ENCODE measurements around the gene TSSC4.

TSSC4 gene

DNA sequence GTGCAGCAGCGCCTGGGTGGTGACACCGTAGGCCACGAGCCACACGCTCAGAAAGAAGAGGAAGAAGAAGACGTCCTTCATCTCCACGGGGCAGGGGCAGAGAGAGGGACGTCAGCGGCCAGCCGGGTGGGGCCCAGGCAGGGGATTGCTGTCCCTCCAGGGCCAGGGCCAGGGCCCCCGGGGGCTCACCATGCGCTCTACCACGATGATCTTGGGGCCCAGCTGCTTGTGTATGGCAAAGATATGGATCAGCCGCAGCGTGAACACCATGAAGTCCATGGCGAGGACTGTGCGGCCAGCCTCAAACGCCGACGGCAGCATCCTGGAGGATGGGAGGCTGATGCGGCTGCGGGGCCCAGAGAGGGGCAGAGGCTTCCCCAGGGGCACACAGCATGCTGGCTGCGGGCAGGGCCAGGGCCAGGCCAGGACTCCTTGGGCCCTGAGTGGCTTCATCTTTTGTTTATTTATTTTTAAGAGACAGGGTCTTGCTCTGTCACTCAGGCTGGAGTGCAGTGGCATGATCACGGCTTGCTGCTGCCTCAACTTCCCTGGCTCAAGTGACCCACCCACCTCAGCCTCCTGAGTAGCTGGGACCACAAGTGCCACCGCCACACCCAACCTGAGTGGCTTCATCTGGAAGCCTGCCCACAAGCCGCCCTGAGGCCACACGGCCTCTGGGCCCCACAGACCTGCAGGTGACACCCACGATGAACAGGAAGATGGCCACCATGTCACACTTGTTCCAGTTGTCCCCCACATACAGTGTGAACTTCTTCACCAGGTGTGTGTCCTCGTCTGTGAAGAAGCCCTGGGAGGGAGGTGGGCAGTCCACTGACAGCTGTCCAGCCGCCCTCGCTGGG is 11.1 kb downstream of the TSSC4 start:
- POLR2A ChIA-PET, result no interaction called here
- TF ChIP-seq NFRKB (IDR thresholded peaks at IDR 0.05), result no peak
- no peak for TF ChIP-seq ZNF384 (IDR thresholded peaks at IDR 0.05)
- TF ChIP-seq TARDBP (IDR thresholded peaks at IDR 0.05), result no peak
- no peak for TF ChIP-seq ELF4 (IDR thresholded peaks at IDR 0.05)
- no peak for TF ChIP-seq LEF1 (IDR thresholded peaks at IDR 0.05; ENCODE audit: borderline replicate concordance)
- TF ChIP-seq SUZ12 (IDR thresholded peaks at IDR 0.05), result no peak
- no peak for TF ChIP-seq FOXK2 (IDR thresholded peaks at IDR 0.05)
- TF ChIP-seq, protein P1, sequence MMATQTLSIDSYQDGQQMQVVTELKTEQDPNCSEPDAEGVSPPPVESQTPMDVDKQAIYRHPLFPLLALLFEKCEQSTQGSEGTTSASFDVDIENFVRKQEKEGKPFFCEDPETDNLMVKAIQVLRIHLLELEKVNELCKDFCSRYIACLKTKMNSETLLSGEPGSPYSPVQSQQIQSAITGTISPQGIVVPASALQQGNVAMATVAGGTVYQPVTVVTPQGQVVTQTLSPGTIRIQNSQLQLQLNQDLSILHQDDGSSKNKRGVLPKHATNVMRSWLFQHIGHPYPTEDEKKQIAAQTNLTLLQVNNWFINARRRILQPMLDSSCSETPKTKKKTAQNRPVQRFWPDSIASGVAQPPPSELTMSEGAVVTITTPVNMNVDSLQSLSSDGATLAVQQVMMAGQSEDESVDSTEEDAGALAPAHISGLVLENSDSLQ (IDR thresholded peaks at IDR 0.05), result no peak
- TF ChIP-seq HDGF (IDR thresholded peaks at IDR 0.05; ENCODE audit: borderline replicate concordance), result no peak
- TF ChIP-seq SP1 (IDR thresholded peaks at IDR 0.05), result no peak
- no peak for TF ChIP-seq L3MBTL2 (conservative IDR thresholded peaks at IDR 0.05)
- TF ChIP-seq ARNT (IDR thresholded peaks at IDR 0.05), result no peak
- no peak for TF ChIP-seq CTBP1 (IDR thresholded peaks at IDR 0.05; ENCODE audit: borderline replicate concordance)
- no peak for TF ChIP-seq FOXA1 (IDR thresholded peaks at IDR 0.05)
- no peak for TF ChIP-seq FOXM1 (IDR thresholded peaks at IDR 0.05; ENCODE audit: borderline replicate concordance)
- no peak for TF ChIP-seq BHLHE40 (IDR thresholded peaks at IDR 0.05; ENCODE audit: borderline replicate concordance)
- CTCF ChIA-PET, result no interaction called here
- DNase-seq (ENCODE audit: extremely low spot score), result no peak

DNA sequence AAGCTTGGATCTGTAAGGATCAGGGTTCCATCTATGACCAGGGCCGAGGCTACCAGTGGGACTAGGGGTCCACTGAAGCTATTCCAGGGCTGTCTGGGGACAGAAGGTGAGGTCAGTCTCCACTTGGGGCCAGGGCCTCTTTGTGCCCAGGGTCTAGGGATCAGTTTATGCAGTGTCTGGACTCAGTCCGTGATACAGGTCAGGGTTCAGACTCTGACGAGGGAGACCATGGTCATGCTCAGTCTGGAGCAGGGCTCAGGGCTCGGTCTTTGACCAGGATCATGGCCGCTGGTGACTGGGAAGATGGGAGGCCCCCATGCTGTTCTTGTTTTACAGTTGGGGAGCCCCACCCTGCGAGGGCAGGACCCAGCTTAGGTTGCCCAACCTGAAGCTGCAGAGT is 11.8 kb downstream of the TSSC4 start:
- CTCF ChIA-PET, result no interaction called here
- DNase-seq (ENCODE audit: extremely low spot score), result no peak
- POLR2A ChIA-PET, result no interaction called here
- TF ChIP-seq HDGF (IDR thresholded peaks at IDR 0.05; ENCODE audit: borderline replicate concordance), result no peak
- TF ChIP-seq NFRKB (IDR thresholded peaks at IDR 0.05), result no peak
- no peak for TF ChIP-seq CTBP1 (IDR thresholded peaks at IDR 0.05; ENCODE audit: borderline replicate concordance)
- TF ChIP-seq ZNF384 (IDR thresholded peaks at IDR 0.05), result no peak
- TF ChIP-seq FOXA1 (IDR thresholded peaks at IDR 0.05), result no peak
- no peak for TF ChIP-seq TARDBP (IDR thresholded peaks at IDR 0.05)
- no peak for TF ChIP-seq ELF4 (IDR thresholded peaks at IDR 0.05)
- no peak for TF ChIP-seq LEF1 (IDR thresholded peaks at IDR 0.05; ENCODE audit: borderline replicate concordance)
- TF ChIP-seq FOXM1 (IDR thresholded peaks at IDR 0.05; ENCODE audit: borderline replicate concordance), result no peak
- no peak for TF ChIP-seq SP1 (IDR thresholded peaks at IDR 0.05)
- no peak for TF ChIP-seq ARNT (IDR thresholded peaks at IDR 0.05)
- no peak for TF ChIP-seq L3MBTL2 (conservative IDR thresholded peaks at IDR 0.05)
- TF ChIP-seq, protein P1 (IDR thresholded peaks at IDR 0.05), result no peak
- TF ChIP-seq BHLHE40 (IDR thresholded peaks at IDR 0.05; ENCODE audit: borderline replicate concordance), result no peak
- TF ChIP-seq FOXK2 (IDR thresholded peaks at IDR 0.05), result no peak
- no peak for TF ChIP-seq SUZ12 (IDR thresholded peaks at IDR 0.05)

DNA sequence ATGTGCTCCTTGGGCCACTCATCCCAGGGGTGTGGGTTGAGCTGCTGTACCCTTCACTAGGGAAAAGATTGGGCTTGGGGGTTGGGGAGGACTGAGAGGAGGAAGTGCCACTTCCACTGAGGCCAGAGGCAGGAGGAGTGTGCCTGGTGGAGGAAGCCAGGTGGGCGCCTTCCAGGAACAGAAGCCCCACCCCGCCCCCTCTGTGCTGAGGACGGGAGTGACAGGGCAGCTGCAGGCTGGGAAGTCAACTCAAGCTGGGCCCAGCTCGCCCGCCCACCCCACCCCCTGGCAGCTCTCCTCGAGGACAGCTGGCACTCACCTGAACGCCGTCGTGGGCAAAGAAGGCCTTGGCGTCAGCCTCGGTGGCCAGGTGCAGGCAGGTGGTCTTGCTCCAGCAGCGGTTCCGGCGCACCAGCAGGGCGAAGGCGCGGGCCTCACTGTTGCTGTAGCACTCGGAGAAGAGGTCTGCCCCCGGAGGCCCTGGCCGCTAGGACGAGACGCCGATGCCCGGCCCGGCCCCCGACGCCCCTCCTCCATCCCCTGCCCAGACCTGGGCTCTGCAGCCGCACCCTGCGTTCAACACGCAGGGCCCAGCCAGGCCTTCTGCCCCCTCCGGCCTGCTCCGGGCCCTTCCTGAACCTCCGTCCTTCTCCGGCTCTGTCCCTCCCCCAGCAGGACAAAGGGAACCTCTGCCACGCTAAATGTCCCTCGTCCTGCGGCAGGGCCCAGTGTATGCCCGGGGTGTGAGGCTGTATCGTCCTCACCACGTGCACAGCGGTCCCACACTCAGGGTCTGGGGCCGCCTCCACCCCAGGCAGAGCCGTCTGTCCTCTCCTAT is 13.4 kb downstream of the TSSC4 start:
- TF ChIP-seq FOXM1 (IDR thresholded peaks at IDR 0.05; ENCODE audit: borderline replicate concordance), result no peak
- TF ChIP-seq SUZ12 (IDR thresholded peaks at IDR 0.05), result no peak
- TF ChIP-seq TARDBP (IDR thresholded peaks at IDR 0.05), result no peak
- no peak for TF ChIP-seq ARNT (IDR thresholded peaks at IDR 0.05)
- no peak for TF ChIP-seq ELF4 (IDR thresholded peaks at IDR 0.05)
- no peak for TF ChIP-seq ZNF384 (IDR thresholded peaks at IDR 0.05)
- no peak for TF ChIP-seq SP1 (IDR thresholded peaks at IDR 0.05)
- no peak for TF ChIP-seq L3MBTL2 (conservative IDR thresholded peaks at IDR 0.05)
- TF ChIP-seq HDGF (IDR thresholded peaks at IDR 0.05; ENCODE audit: borderline replicate concordance), result no peak
- TF ChIP-seq CTBP1 (IDR thresholded peaks at IDR 0.05; ENCODE audit: borderline replicate concordance), result no peak
- no peak for TF ChIP-seq FOXA1 (IDR thresholded peaks at IDR 0.05)
- TF ChIP-seq, protein P1 (IDR thresholded peaks at IDR 0.05), result no peak
- POLR2A ChIA-PET, result interaction anchor here (1.1 kb wide), 1 partner anchor 9 kb away, joined by 3 read pairs; no protein-coding TSS in a partner anchor
- CTCF ChIA-PET, result no interaction called here
- DNase-seq (ENCODE audit: extremely low spot score), result no peak

DNA sequence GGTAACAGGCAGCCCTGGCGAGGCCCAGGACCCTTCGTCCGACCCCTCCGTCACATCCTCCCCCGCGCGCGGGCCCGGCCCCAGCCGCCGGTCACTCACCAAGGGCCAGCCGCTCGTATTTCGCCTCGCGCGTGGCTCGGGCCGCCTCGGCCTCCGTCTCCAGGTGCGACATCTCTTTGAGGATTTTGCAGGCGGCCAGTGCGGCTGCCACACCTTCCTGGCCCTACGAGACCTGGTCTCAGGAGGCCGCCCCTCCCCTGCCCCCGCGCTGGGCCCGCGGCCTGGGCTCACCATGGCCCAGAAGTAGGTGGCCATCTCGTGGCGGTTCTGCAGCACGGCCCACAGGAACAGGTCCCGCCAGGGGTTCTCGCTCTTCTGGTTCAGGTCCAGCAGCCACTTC is 14.1 kb downstream of the TSSC4 start:
- POLR2A ChIA-PET, result no interaction called here
- no peak for TF ChIP-seq FOXM1 (IDR thresholded peaks at IDR 0.05; ENCODE audit: borderline replicate concordance)
- no peak for TF ChIP-seq LEF1 (IDR thresholded peaks at IDR 0.05; ENCODE audit: borderline replicate concordance)
- TF ChIP-seq FOXK2 (IDR thresholded peaks at IDR 0.05), result no peak
- TF ChIP-seq L3MBTL2 (conservative IDR thresholded peaks at IDR 0.05), result no peak
- TF ChIP-seq CTBP1 (IDR thresholded peaks at IDR 0.05; ENCODE audit: borderline replicate concordance), result no peak
- TF ChIP-seq ELF4 (IDR thresholded peaks at IDR 0.05), result no peak
- TF ChIP-seq ZNF384 (IDR thresholded peaks at IDR 0.05), result no peak
- TF ChIP-seq BHLHE40 (IDR thresholded peaks at IDR 0.05; ENCODE audit: borderline replicate concordance), result no peak
- no peak for TF ChIP-seq TARDBP (IDR thresholded peaks at IDR 0.05)
- TF ChIP-seq NFRKB (IDR thresholded peaks at IDR 0.05), result no peak
- TF ChIP-seq FOXA1 (IDR thresholded peaks at IDR 0.05), result no peak
- TF ChIP-seq SP1 (IDR thresholded peaks at IDR 0.05), result no peak
- TF ChIP-seq SUZ12 (IDR thresholded peaks at IDR 0.05), result no peak
- TF ChIP-seq, protein P1 (IDR thresholded peaks at IDR 0.05), result no peak
- TF ChIP-seq ARNT (IDR thresholded peaks at IDR 0.05), result no peak
- no peak for TF ChIP-seq HDGF (IDR thresholded peaks at IDR 0.05; ENCODE audit: borderline replicate concordance)
- CTCF ChIA-PET, result no interaction called here
- DNase-seq (ENCODE audit: extremely low spot score), result no peak

All from HEK293T (cell line).